Medulla oblongata (tissue), 1 donor: ENCODE measurements around the gene BHLHE41.

ENCODE experiments used
- DNase-seq: peaks from one replicate; pipeline ENCODE4 v3.0.0-alpha.2; 2015; ENCODE audit errors: extremely low spot score

BHLHE41 gene

DNA sequence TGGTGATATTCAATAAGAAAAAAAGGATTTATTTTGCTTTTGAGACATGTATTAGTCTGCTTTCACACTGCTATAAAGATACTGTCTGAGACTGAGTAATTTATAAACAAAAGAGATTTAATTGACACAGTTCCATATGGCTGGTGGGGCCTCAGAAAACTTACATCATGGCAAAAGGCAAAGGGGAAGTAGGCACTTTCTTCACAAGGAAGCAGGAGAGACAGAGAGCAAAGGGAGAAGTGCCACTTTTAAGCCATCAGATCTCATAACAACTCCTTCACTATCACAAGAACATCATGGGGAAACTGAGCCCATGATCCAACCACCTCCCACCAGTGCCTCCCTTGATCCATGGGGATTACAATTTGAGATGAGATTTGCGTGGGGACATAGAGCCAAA lies 43.9 kb downstream of the BHLHE41 start:
- no peak for DNase-seq

DNA sequence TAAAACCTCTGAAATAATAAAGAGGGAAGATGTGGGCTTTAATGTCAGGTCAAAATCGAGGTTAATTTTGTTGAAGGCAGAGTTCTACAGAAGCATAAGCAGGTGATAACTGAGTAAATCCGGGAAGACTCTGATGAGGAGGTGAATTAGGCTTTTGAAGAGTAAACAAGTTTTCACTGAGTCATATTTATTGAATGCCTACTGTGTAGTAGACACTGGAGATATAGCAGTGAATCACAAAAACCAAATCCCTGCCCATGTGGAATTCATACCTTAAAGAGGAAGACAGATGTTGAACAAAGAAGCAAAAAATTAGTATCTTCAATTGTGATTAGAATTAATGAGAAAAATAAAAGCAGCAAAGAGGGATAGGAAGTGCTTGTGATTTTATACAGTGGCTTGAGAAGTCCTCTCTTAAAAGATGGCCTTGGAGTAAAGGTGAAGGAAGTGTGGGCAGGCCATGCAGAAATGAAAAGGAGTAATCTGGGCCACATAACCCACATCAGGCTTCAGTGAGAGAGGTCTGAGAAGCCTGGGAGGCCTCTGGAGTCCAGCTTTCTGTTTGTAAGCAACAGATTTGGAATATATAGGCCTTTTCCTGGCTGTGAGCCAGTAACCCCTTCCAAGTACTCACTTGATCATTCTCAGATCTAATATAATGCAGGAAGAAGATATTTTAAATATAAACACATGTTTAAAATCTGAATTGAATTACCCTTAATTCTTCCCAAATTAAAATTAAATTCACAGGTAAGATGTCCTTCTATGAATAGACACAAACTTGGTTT lies 46.7 kb downstream of the BHLHE41 start:
- no peak for DNase-seq
